Middle frontal gyrus (tissue), 1 donor: ENCODE measurements around the gene CHD3.
"Not testable (repeated sequence)": the region's sequence is repeated elsewhere in the genome, so short reads cannot be mapped to it uniquely, and the experiment has no call there.

Experiments
- DNase-seq: peaks from one replicate; pipeline ENCODE4 v3.0.0-alpha.2; 2015; ENCODE audit warnings: low spot score; ENCODE audit errors: extremely low spot score

The CHD3 gene

DNA sequence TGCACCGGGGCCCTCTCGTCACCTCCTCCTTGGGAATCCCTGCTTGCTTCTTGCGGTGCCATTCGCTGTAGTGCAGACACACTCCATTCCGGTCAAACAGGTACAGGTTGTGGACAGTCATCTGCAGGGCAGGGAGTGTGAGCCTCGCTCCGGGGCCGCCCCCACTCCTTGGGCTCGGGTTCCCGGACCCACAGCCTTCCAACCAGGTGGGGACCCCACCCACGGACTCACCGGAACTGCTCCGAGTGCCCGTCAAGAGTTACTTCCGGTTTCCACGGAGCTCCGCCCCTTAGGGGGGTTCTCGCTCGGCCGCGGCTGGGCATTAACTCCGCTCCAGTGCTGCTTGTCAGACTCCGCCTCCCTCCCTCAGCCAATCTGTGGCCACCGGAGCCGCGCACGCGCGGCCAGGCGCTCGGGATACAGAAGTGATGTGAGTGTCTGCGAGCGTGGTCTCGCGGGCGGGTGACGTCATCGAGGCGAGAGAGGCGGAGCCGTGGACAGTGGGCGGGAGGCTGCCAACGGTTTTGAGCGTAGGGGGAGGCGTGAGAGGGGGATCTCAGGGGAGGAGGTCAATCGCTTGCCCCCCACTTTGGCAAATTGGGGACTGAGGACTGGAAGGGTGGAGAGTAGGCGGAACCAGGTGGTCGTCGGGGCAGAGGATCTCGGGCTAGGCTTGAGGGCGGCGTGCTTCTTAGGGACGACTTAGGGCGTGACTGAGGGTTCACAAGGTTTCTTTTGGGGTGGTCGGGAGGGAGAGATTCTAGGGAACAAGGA lies 43.3 kb downstream of the CHD3 start, which contains the start of the genes CNTROB and TRAPPC1:
Gene CNTROB (plus strand): TSS at position 498 of the 774 bp plus-strand sequence. CDS start 874 bp downstream, outside the sequence.
Gene TRAPPC1 (minus strand): TSS at position 238 of the 774 bp plus-strand sequence. CDS start 117 bp downstream, at position 121.
- DNase-seq: peak; percentile 98

DNA sequence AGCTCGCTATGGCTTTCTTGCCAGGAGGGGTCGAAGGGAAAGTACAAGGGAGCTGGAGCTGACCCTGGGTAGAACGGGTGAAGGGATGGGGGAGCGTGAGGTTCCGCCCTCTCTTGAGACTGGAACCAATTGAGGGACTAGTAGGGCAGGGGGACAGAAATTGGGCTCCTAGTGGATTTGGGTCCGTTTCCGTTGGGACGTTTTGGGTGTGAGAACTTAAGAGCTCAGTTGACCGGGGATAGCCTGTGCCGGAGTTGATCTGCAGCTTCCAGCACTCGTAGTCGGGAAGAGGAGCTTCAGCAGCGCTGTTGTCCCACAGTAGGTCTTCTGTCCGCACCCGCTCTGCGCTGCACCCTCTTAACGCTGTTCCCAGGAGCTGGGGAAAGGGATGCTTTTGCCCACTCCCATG lies 43.9 kb downstream of the CHD3 start:
- no peak for DNase-seq

DNA sequence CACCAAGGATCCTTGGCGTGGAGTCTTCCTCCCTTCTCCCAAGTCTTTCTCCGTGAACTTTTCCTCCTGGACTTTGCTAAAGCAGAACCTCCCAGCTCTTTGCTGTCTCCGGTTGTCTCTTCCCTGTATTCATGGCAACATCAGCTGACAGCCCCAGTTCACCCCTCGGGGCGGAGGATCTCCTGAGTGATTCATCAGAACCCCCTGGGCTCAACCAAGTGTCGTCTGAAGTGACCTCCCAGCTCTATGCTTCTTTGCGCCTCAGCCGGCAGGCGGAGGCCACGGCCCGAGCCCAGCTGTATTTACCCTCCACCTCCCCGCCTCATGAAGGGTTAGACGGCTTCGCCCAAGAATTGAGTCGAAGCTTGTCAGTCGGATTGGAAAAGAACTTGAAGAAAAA lies 44.4 kb downstream of the CHD3 start:
- no peak for DNase-seq

DNA sequence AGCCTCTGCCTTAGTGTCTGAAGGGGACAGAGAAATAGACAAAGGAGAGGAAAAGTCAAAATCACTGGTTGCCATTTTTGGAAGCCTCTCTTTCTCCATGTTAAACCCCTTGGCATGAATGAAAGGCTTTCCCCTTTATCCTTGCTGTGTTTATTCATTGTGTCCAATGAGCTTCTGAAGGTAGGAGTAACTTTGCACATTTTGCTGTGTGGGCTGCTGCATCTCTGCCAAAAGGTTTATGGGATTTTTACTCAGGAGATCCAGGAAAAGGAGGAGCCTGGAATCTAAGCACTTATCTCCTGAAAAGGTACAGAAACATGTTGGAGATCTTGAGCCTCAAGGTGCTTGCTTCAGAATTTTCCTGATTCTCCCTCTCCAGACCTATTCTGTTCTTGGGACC lies 47.3 kb downstream of the CHD3 start:
- DNase-seq: no peak

DNA sequence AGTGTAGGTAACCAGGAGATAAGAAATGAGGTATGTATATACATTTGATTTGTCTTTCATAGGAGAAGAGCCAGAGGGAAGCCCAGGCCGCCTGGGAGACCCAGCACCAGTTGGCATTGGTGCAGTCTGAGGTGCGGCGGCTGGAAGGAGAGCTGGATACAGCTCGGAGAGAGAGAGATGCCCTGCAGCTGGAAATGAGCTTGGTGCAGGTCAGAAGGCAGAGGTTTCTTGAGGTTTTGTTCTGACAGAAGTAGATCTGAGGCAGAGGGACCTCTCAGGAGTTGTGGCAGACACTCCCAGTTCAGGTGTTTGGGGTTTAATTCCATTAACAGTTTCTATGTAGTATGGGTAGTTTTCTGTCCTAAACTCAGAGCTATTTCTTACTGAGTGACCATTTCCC lies 51.4 kb downstream of the CHD3 start:
- DNase-seq: no peak

DNA sequence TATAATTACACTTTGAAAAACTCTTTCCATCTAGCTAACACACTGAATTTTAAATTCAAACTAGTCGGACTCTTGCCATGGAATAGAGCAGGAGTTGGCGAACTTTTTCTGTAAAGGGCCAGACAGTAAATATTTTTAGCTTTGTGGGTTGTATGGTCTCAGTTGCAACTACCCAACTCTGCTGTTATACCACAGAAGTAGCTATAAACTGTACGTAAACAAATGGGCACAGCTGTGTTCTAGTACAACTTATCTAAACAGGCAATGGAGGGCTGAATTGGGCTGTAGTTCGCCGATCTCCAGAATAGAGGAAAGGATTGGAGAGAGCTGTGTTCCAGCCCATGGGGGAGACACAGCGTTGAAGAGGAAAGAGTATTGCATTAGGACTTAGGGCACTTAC lies 52.2 kb downstream of the CHD3 start:
- no peak for DNase-seq

DNA sequence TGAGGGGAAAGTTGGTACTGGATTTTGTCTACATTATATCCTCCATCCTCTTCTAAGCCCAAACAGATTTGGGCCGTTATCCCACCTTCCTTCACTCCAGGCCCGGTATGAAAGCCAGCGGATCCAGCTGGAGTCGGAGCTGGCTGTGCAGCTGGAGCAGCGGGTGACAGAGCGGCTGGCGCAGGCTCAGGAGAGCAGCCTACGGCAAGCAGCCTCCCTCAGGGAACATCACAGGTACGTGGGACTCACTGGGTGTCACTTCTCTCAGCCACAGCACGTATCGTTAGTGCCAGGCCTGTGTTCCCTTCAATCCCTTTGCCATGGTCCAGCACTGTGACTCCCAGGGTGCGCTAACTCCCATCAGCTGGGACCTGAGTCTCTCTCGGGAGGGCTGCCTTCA lies 54.7 kb downstream of the CHD3 start:
- DNase-seq: no peak

DNA sequence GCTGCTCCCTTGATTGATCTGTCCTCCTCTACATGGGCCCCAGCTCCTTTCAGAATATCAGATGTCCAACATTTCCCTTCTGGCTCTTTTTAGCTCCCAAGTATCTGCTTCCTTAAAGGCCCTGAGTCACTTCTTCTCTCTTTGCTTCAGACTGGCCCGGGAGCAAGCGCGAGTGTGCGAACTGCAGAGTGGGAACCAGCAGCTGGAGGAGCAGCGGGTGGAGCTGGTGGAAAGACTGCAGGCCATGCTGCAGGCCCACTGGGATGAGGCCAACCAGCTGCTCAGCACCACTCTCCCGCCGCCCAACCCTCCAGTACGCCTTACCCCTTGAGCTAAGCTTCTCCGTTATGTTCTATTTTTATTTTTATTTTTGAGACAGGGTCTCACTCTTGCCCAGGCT lies 55.7 kb downstream of the CHD3 start:
- no peak for DNase-seq

DNA sequence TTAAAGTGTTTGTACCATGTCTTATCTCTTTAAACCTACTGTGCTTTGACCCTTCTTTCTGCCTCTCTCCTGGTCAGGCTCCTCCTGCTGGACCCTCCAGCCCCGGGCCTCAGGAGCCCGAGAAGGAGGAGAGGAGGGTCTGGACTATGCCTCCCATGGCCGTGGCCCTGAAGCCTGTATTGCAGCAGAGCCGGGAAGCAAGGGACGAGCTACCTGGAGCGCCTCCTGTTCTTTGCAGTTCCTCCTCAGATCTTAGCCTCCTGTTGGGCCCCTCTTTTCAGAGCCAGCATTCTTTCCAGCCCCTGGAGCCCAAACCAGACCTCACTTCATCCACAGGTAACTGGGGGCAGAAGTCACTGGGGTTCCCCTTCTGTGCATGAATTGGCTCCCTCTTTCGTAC lies 57.1 kb downstream of the CHD3 start:
- no peak for DNase-seq

DNA sequence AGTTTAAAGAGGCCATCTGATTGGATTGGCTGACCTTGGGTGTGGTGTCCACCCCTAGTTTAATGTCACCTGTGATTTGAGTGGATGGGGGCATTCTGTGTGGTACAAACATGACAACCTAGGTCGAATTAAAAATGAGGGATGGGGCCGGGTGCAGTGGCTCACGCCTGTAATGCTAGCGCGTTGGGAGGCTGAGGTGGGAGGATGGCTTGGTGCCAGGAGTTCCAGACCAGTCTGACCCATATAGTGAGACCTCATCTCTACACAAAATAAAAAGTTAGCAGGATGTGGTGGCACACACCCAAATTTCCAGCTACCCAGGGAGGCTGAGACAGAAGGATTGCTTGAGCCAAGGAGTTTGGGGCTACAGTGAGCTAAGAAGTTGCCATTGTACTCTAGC lies 57.9 kb downstream of the CHD3 start:
- DNase-seq: no peak

DNA sequence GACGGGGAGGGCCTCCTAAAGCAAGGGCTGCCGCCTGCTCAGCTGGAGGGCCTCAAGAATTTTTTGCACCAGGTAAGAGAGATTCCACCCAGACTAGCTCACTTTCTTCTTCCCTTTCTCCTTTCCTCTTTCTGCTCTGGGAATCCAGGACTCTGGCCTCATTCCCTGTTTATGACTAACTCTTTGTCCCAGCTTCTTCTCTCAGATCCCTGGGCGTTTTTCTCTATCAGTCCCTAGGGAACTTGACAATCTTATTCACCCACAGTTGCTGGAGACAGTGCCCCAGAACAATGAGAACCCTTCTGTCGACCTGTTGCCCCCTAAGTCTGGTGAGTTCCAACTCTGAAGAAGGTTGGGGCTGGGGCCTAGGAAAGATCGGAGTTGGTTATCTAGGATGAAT lies 59.1 kb downstream of the CHD3 start:
- DNase-seq: no peak

DNA sequence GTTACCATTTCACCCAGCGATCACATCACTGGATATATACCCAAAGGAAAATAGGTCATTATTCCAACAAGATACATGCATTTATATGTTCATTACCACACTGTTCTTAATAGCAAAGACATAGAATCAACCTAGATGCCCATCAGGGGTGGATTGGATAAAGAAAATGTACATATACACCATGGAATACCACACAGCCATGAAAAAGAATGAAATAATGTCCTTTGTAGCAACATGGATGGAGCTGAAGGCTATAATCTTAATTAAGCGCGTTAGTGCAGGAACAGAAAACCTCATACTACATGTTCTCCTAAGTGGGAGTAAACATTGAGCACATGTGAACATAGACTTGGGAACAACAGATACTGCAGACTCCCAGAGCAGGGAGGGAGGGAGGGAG lies 62.0 kb downstream of the CHD3 start:
- DNase-seq: no peak

DNA sequence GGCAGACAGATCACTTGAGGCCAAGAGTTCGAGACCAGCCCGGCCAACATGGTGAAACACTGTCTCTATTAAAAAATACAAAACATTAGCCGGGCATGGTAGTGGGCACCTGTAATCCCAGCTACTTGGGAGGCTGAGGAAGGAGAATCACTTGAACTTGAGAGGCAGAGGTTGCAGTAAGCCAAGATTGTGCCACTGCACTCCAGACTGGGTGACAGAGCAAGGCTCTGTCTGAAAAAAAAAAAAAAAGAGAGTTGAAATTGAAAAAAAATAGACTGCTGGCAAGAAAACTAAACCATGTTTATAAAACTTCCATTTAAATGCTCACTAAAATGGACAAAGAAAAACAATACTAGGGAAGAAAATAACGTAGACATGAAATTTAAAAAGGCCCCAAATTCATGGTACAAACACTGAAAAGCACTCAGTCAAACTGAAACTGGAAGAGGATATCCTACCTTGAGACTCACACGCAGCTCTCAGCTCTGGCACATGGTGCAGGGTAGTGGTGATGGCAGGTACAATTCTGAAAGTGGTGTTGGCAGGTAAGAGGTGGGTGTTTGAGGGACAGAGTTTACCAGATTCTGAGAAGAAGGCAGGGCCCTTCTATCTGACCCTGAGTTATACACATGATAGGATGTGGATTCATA lies 62.7 kb downstream of the CHD3 start:
- no peak for DNase-seq

DNA sequence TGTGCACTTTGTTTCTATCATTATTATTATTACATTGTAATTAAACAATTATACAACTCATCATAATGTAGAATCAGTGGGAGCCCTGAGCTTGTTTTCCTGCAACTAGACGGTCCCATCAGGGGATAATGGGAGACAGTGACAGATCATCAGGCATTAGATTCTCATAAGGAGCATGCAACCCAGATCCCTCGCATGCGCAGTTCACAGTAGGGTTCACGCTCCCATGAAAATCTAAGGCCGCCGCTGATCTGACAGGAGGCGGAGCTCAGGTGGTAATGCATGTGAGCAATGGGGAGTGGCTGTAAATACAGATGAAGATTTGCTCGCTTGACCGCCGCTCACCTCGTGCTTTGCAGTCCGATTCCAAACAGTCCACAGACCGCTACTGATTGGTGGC lies 64.7 kb downstream of the CHD3 start:
- DNase-seq: not testable (repeated sequence)

DNA sequence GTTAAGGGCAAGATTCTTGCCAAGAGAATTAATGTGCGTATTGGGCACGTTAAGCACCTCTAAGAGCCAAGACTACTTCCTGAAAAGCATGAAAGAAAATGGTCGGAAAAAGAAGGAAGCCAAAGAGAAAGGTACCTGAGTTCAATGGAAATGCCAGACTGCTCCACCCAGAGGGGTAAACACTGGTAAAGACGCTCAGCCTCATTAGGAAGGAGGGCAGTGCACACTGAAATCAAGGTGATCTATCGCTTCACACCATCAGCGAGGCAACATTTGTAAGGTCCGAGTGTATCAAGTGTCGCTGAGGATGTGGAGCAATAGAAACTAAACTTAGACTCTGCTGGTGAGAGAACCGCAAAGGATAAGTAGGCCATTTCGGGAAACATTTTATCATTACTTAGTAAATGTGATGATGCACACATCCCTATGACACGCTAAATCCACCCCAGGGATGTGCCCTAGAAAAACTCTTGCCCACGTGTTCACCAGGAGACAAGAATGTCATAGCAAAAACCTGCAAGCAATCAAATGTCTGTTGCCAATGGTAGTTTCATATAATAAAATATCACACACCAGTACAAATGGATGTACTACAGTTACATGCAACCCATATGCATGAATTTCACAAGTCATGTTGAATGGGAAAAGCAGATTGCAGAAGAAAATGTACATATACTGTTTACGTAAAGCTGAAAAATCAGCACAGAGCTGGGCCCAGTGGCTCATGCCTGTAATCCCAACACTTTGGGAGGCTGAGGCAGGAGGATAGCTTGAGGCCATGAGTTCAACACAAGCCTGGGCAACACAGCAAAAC lies 67.0 kb downstream of the CHD3 start:
- DNase-seq: no peak

DNA sequence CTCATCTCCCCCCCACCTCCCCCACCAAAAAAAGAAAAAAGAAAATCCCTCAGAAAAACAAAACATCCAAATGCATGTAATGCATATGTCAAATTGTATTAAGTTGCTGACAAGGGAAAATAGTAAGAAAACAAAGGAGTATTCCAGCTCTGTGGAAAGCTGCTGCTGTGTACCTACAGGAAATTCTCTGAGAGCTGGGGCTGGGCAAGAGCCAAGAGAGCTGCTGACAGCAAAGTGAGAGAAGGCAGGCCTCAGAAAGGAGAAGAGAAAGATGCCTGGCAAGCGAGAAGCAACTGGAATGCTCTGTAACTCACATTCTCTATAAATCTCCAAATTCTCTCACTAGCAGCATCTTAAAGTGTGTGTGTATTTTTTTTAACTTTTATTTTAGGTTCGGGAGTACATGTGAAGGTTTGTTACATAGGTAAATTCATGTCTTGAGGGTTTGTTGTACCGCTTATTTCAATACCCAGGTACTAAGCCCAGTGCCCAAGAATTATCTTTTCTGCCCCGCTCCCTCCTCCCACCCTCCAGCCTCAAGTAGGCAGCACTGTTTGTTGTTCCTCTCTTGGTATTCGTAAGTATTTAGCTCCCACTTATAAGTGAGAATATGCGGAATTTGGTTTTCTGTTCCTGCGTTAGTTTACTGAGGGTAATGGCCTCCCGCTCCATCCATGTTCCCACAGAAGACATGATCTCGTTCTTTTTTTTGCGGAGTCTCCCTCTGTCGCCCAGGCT lies 67.8 kb downstream of the CHD3 start:
- no peak for DNase-seq

DNA sequence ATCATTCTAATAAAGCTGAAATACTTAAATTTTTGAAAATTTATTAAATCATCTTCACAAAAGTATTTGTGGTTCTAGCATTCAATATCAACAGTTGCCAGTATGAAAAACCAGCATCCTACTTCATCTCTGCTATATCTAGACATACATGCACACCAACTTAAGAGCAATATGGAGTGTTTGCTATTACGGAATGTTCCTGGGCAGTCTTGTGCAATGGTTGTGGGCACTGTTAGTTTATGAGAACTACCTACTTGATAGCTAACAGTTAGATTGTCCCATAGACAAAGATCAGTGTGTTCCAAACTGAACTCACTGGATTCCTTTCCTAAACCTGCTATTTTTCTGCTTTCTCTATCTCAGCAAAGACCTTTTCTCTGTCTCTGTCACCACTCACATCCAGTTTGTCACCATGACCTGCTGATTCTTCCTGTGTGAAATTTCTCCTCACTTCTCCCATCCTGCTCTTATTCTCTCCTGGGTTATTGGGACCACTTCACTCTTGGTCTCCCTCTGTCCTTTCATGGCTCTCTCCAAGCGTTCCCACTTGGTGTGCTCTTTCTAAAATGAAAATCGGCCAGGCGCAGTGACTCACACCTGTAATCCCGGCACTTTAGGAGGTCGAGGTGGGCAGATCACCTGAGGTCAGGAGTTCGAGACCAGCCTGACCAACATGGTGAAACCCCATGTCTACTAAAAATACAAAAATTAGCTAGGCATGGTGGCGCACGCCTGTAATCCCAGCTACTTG lies 71.1 kb downstream of the CHD3 start:
- DNase-seq: no peak

DNA sequence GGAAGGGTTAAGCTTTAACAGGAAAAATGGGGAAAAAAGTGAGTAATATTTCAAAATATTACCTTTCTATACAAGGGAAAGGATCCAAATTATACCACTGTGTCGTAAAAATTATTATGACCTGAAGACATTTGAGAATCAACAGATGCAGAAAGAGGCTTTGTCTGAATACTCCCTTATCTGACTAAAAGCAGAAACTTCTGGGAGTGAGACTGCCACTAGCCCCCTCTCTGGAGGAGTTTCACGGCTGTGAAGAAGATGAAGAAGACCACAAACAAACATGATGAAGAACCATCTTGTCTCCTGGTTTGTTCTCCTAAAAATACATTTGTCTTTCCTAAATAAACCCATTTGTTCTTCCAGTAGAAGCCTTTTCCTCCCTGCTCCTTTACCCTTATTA lies 72.8 kb downstream of the CHD3 start:
- no peak for DNase-seq
